A549 (cell line): ENCODE measurements around the gene CDYL. TPM values are rescaled to one million over a fixed set of nuclear protein-coding genes. Genes with fewer than 3 reads are reported as not detected.

Experiments used
- ATAC-seq, 2 experiments: fragments of 200-7000 bp in 1 of 2; fragments of >200 bp in 1 of 2; cut with Nextera tagmentation in 1 of 2; cut with Tn5 transposase in 1 of 2; 3 replicates each; pipeline versions ENCODE4 v1.8.0 to v1.9.1; 2018 to 2020; ENCODE audit warnings: mild to moderate bottlenecking in 1 of 2, moderate library complexity in 1 of 2
- CTCF ChIA-PET: fragments of 300-600 bp; sonication (Branson Sonifier 250); formaldehyde crosslinking; extraction: SDS; loops from one replicate; lab custom pipeline; 2021; ENCODE audit warnings: antibody characterized with exemption, inconsistent platforms; lab: Yijun Ruan, JAX
- POLR2A ChIA-PET: fragments of 350-600 bp; formaldehyde crosslinking; extraction: SDS; loops from one replicate; lab custom pipeline; 2021; ENCODE audit warnings: antibody characterized with exemption, inconsistent platforms; lab: Yijun Ruan, JAX
- DNase-seq, 2 experiments: peaks; one replicate each; pipeline versions ENCODE4 v3.0.0 to v3.0.0-alpha.2; 2011 to 2016; ENCODE audit warnings: low read depth in 1 of 2, low spot score in 1 of 2
- FAIRE-seq: peaks from 2 replicates; lab custom pipeline; 2011; peaks lifted over from hg19 to GRCh38; lab: Jason Lieb, UNC
- H3K27ac ChIP-seq, 2 experiments: fragments of >200 bp; sonication (Bioruptor Twin); formaldehyde crosslinking; 3 replicates each; pipeline ENCODE4 v1.5.1; 2016 to 2017
- H3K4me1 ChIP-seq: fragments of >200 bp; sonication (Bioruptor Twin); formaldehyde crosslinking; 3 replicates; pipeline ENCODE4 v1.6.1; 2016
- H3K4me2 ChIP-seq: fragments of >200 bp; sonication (Bioruptor Twin); formaldehyde crosslinking; 3 replicates; pipeline ENCODE4 v1.6.1; 2016
- H3K4me3 ChIP-seq: fragments of >200 bp; sonication (Bioruptor Twin); formaldehyde crosslinking; 3 replicates; pipeline ENCODE4 v1.5.1; 2016
- H3K9me3 ChIP-seq: fragments of >200 bp; sonication (Bioruptor Twin); formaldehyde crosslinking; 3 replicates; pipeline ENCODE4 v1.6.1; 2016
- CTCF ChIP-seq: fragments of >200 bp; sonication (Bioruptor Twin); formaldehyde crosslinking; IDR thresholded peaks from 3 replicates; pipeline ENCODE4 v1.5.1; 2016
- E2F6 ChIP-seq: IDR thresholded peaks from 2 replicates; pipeline ENCODE4 v1.6.1; 2012; ENCODE audit warnings: low read depth, borderline replicate concordance
- EHF ChIP-seq: fragments of 250-450 bp; sonication (Bioruptor Pico); IDR thresholded peaks from 2 replicates; pipeline ENCODE4 v1.5.0; 2020; ENCODE audit warnings: mild to moderate bottlenecking
- EHMT2 ChIP-seq: fragments of 200-600 bp; sonication (generic); IDR thresholded peaks from 2 replicates; pipeline ENCODE4 v1.6.1; 2016; ENCODE audit warnings: antibody characterized with exemption, low read depth, mild to moderate bottlenecking, moderate library complexity
- ELK1 ChIP-seq: fragments of 150-350 bp; IDR thresholded peaks from 2 replicates; pipeline ENCODE4 v1.6.1; 2014; ENCODE audit warnings: low read depth, mild to moderate bottlenecking, low read length
- FOXS1 ChIP-seq: fragments of 250-450 bp; sonication (Bioruptor Pico); IDR thresholded peaks from 2 replicates; pipeline ENCODE4 v1.5.0; 2020; ENCODE audit warnings: mild to moderate bottlenecking, moderate library complexity
- HMGXB4 ChIP-seq: fragments of 250-450 bp; sonication (Bioruptor Pico); IDR thresholded peaks from 2 replicates; pipeline ENCODE4 v1.5.0; 2021; ENCODE audit warnings: mild to moderate bottlenecking, moderate library complexity, borderline replicate concordance
- HOXB5 ChIP-seq: fragments of 250-450 bp; sonication (Bioruptor Pico); IDR thresholded peaks from 2 replicates; pipeline ENCODE4 v1.5.0; 2020; ENCODE audit warnings: mild to moderate bottlenecking, moderate library complexity
- JUN ChIP-seq, 2 experiments: fragments of >200 bp; sonication (Bioruptor Twin); formaldehyde crosslinking; IDR thresholded peaks; 2 replicates in 1 of 2; 3 replicates in 1 of 2; pipeline ENCODE4 v1.6.1; 2016 to 2017
- KDM1A ChIP-seq: fragments of 200-600 bp; sonication (generic); IDR thresholded peaks from 2 replicates; pipeline ENCODE4 v1.6.1; 2016; ENCODE audit warnings: low read depth, mild to moderate bottlenecking
- KDM5A ChIP-seq: fragments of 200-600 bp; sonication (generic); IDR thresholded peaks from 2 replicates; pipeline ENCODE4 v1.6.1; 2016; ENCODE audit warnings: antibody characterized with exemption, mild to moderate bottlenecking
- MAX ChIP-seq: IDR thresholded peaks from 2 replicates; pipeline ENCODE4 v1.6.1; 2012
- MYC ChIP-seq: IDR thresholded peaks from 2 replicates; pipeline ENCODE4 v1.6.1; 2012; ENCODE audit warnings: mild to moderate bottlenecking, inconsistent platforms, low read length, improper control_type of control experiment, borderline replicate concordance
- PBX3 ChIP-seq: IDR thresholded peaks from 2 replicates; pipeline ENCODE4 v1.6.1; 2012
- PHF8 ChIP-seq: fragments of 200-600 bp; sonication (generic); IDR thresholded peaks from 2 replicates; pipeline ENCODE4 v1.6.1; 2016; ENCODE audit warnings: low read depth, mild to moderate bottlenecking, antibody characterized with exemption, moderate library complexity, borderline replicate concordance
- POLR2AphosphoS2 ChIP-seq: conservative IDR thresholded peaks from 2 replicates; pipeline ENCODE4 v1.6.1; 2012; ENCODE audit warnings: low read length, improper control_type of control experiment, inconsistent platforms
- RARB ChIP-seq: fragments of 250-450 bp; sonication (Bioruptor Pico); IDR thresholded peaks from 2 replicates; pipeline ENCODE4 v1.8.0; 2021; ENCODE audit warnings: mild to moderate bottlenecking, moderate library complexity
- RFX5 ChIP-seq: fragments of 450-650 bp; IDR thresholded peaks from 2 replicates; pipeline ENCODE4 v1.7.1; 2014; ENCODE audit warnings: antibody characterized with exemption, mild to moderate bottlenecking, moderate library complexity
- SREBF2 ChIP-seq: fragments of 450-650 bp; IDR thresholded peaks from 2 replicates; pipeline ENCODE4 v1.6.1; 2014; ENCODE audit warnings: mild to moderate bottlenecking, moderate library complexity
- USF2 ChIP-seq: fragments of 450-650 bp; IDR thresholded peaks from 2 replicates; pipeline ENCODE4 v1.6.1; 2014; ENCODE audit warnings: antibody characterized with exemption
- ZC3H11A ChIP-seq: fragments of 450-650 bp; IDR thresholded peaks from 2 replicates; pipeline ENCODE4 v1.6.1; 2014; ENCODE audit warnings: antibody characterized with exemption, mild to moderate bottlenecking
- ZNF302 ChIP-seq: fragments of 250-450 bp; sonication (Bioruptor Pico); IDR thresholded peaks from 2 replicates; pipeline ENCODE4 v1.9.0; 2021; ENCODE audit warnings: inconsistent platforms, mild to moderate bottlenecking, moderate library complexity
- ZSCAN20 ChIP-seq: fragments of 250-450 bp; sonication (Bioruptor Pico); IDR thresholded peaks from 2 replicates; pipeline ENCODE4 v1.8.0; 2022; ENCODE audit warnings: mild to moderate bottlenecking, moderate library complexity
- WGBS: methylation state at CpG from one replicate; pipeline ENCODE4 v1.1.6; 2017; ENCODE audit errors: missing lambda C conversion rate; 5-methylcytosine and 5-hydroxymethylcytosine counted together
- polyA plus RNA-seq, 4 experiments: library from polyadenylated mRNA; depleted of rRNA in 3 of 4; stranded (reverse); fragments of >200 nt; fragmentation: RNase III in 1 of 4; extraction: RNeasy Plus Mini Kit Qiagen cat#74134 plus additional on column Dnase treatment in 1 of 4; gene quantifications; 2 replicates in 3 of 4; 3 replicates in 1 of 4; pipeline ENCODE4 v1.2.3, GENCODE V29; 2011 to 2017

The CDYL gene
- polyA plus RNA-seq, 2 of the 4 experiments (the other 2 are of a cell fraction) = 18.6 to 42.7 TPM

- DNase-seq = no peak
- ATAC-seq = no peak; a peak in 1 of 6 replicates
- FAIRE-seq = no peak
These were observed 49.0 kb upstream of the CDYL start for GRCh38 chr6:4727217-4727616.

GRCh38 chr6:4727671-4728435 is 48.4 kb upstream of the CDYL start:
- Histone ChIP-seq H3K9me3 (no peaks in the 10 kb centered on the region), H3K27ac (peak overlapping the region in 1 of 2 experiments; percentile 52; a peak in 2 of 6 replicates), H3K4me3 (no peak overlapping the region), H3K4me1 (peaks cover 17% of the 10 kb centered on the region; the same call in 2 of the 3 replicates), H3K4me2 (peak overlapping the region; percentile 10; the same call in 1 of the 3 replicates)
- POLR2A ChIA-PET = no interaction called here
- TF ChIP-seq MAX (no peak), ZNF302 (no peak), ZSCAN20 (CRISPR knock-in tag) (no peak), EHMT2 (no peak), E2F6 (no peak), RARB (CRISPR knock-in tag) (no peak), POLR2AphosphoS2 (no peak), CTCF (no peak), ELK1 (no peak), KDM5A (no peak), JUN (IDR thresholded peaks at IDR 0.05) (no peak), EHF (CRISPR knock-in tag) (no peak)
- 52% methylated on average over 8 of the region's 8 CpGs for WGBS
- no peak for ATAC-seq
- CTCF ChIA-PET = no interaction called here
- DNase-seq = peak in 1 of 2 experiments; percentile 6
- FAIRE-seq = no peak

More at GRCh38 chr6:4727217-4727616, 49.0 kb upstream of the CDYL start:
- TF ChIP-seq EHMT2 (no peak), USF2 (no peak), PHF8 (no peak), RFX5 (no peak), MYC (no peak), ZC3H11A (no peak), KDM1A (no peak)
- POLR2A ChIA-PET = no interaction called here
- Histone ChIP-seq H3K27ac (peak overlapping the region in 1 of 2 experiments; percentile 41; a peak in 1 of 6 replicates), H3K4me2 (no peak overlapping the region), H3K9me3 (no peaks in the 10 kb centered on the region), H3K4me1 (peaks cover 13% of the 10 kb centered on the region; the same call in 2 of the 3 replicates), H3K4me3 (no peak overlapping the region)
- CTCF ChIA-PET = no interaction called here

GRCh38 chr6:4728436-4728769 is 47.8 kb upstream of the CDYL start:
- Histone ChIP-seq H3K9me3 (no peaks in the 10 kb centered on the region), H3K4me1 (peaks cover 22% of the 10 kb centered on the region), H3K4me2 (no peak overlapping the region), H3K4me3 (no peak overlapping the region), H3K27ac (peak overlapping the region in 1 of 2 experiments; percentile 52; a peak in 1 of 6 replicates)
- CTCF ChIA-PET = no interaction called here
- DNase-seq (no peak), ATAC-seq (no peak), FAIRE-seq (no peak)
- 96% methylated on average over 4 of the region's 4 CpGs for WGBS
- POLR2A ChIA-PET = no interaction called here
- no peak for TF ChIP-seq PBX3
- no peak for TF ChIP-seq FOXS1
- no peak for TF ChIP-seq KDM5A
- TF ChIP-seq ZC3H11A = no peak
- TF ChIP-seq HMGXB4 (CRISPR knock-in tag) = no peak
- TF ChIP-seq KDM1A = no peak
- no peak for TF ChIP-seq SREBF2
- no peak for TF ChIP-seq ELK1
- TF ChIP-seq HOXB5 (CRISPR knock-in tag) = no peak
